Cerebellar nuclear complex (tissue), 1 donor: ENCODE results near the gene PARP3.

Experiments
- DNase-seq, 2 experiments: peaks; one replicate each; lab custom pipeline; 2025; lab: John Stamatoyannopoulos, UW

Gene PARP3

GRCh38 chr3:51966922-51967383 is 24.8 kb downstream of the PARP3 start:
- no peak for DNase-seq

GRCh38 chr3:51967384-51968169 is 25.4 kb downstream of the PARP3 start, which contains the start of gene PCBP4:
TSS of gene PCBP4 (minus strand) at chr3:51967454. CDS start at chr3:51961240, 6,214 bp downstream.
- no peak for DNase-seq

GRCh38 chr3:51968170-51968775 is 26.1 kb downstream of the PARP3 start:
- DNase-seq = peak in 1 of 2 experiments; percentile 8

- no peak for DNase-seq
These were observed 26.9 kb downstream of the PARP3 start for GRCh38 chr3:51968883-51969678.

- no peak for DNase-seq
These were observed 27.7 kb downstream of the PARP3 start for GRCh38 chr3:51969841-51970240.

GRCh38 chr3:51970606-51971300 is 28.6 kb downstream of the PARP3 start:
- peak; percentile 17 to 44 for DNase-seq

GRCh38 chr3:51971350-51971749 is 29.2 kb downstream of the PARP3 start:
- no peak for DNase-seq

- DNase-seq = no peak
These were observed 32.3 kb downstream of the PARP3 start for GRCh38 chr3:51974277-51974962.

GRCh38 chr3:51974963-51975851 is 33.0 kb downstream of the PARP3 start, which contains the start of gene ABHD14A:
TSS of gene ABHD14A (plus strand) at chr3:51975064. CDS start at chr3:51975136, 72 bp downstream.
- DNase-seq = peak in 1 of 2 experiments; percentile 59

GRCh38 chr3:51975852-51976549 is 33.8 kb downstream of the PARP3 start:
- peak; percentile 73 to 80 for DNase-seq

- DNase-seq = no peak
These were observed 35.4 kb downstream of the PARP3 start for GRCh38 chr3:51977446-51978142.

- no peak for DNase-seq
These were observed 36.0 kb downstream of the PARP3 start for GRCh38 chr3:51978143-51978502.

- DNase-seq = no peak
These were observed 38.1 kb downstream of the PARP3 start for GRCh38 chr3:51980253-51980652.

GRCh38 chr3:51982352-51982837 is 40.2 kb downstream of the PARP3 start:
- no peak for DNase-seq

- no peak for DNase-seq
These were observed 40.8 kb downstream of the PARP3 start, which contains the start of gene ACY1 for GRCh38 chr3:51982838-51983577. TSS of gene ACY1 (plus strand) at chr3:51983535. CDS start at chr3:51984065, 530 bp downstream.

GRCh38 chr3:51983578-51984268 is 41.6 kb downstream of the PARP3 start:
- no peak for DNase-seq

GRCh38 chr3:51984269-51984647 is 42.1 kb downstream of the PARP3 start:
- DNase-seq = no peak
